Upper lobe of left lung (tissue), 6 donors: ENCODE results near the gene PAX2. TPM values are rescaled to one million over a fixed set of nuclear protein-coding genes. Genes with fewer than 3 reads are reported as not detected.

Source experiments
- ATAC-seq, 2 donors: fragments of 200-7000 bp; cut with Tn5 transposase; one replicate each; pipeline ENCODE4 v1.9.1; 2022; ENCODE audit warnings: mild to moderate bottlenecking in 2 of 2, moderate library complexity in 2 of 2; ENCODE audit not compliant: low FRiP score in 2 of 2
- DNase-seq, 2 donors: peaks; one replicate each; pipeline ENCODE4 v3.0.0-alpha.2; 2019 to 2020
- H3K27ac ChIP-seq, 4 donors: fragments of 200-600 bp; sonication (generic); one replicate each; pipeline ENCODE4 v1.5.1; 2016 to 2019
- H3K27me3 ChIP-seq, 4 donors: fragments of 200-600 bp; sonication (generic); one replicate each; pipeline ENCODE4 v1.5.1; 2017 to 2019
- H3K36me3 ChIP-seq, 4 donors: fragments of 200-600 bp; sonication (generic); one replicate each; pipeline ENCODE4 v1.5.1; 2016 to 2019
- H3K4me1 ChIP-seq, 4 donors: fragments of 200-600 bp; sonication (generic); one replicate each; pipeline ENCODE4 v1.5.1; 2018 to 2019
- H3K4me3 ChIP-seq, 4 donors: fragments of 200-600 bp; sonication (generic); one replicate each; pipeline ENCODE4 v1.5.1; 2017 to 2019; ENCODE audit warnings: mild to moderate bottlenecking in 2 of 4, moderate library complexity in 1 of 4
- H3K9me3 ChIP-seq, 4 donors: fragments of 200-600 bp; sonication (generic); one replicate each; pipeline ENCODE4 v1.5.1; 2018 to 2019
- EP300 ChIP-seq, 4 donors: sonication (generic); formaldehyde crosslinking; IDR thresholded peaks; one replicate each; pipeline ENCODE4 v1.5.1; 2017; ENCODE audit warnings: antibody characterized with exemption in 4 of 4, control low read depth in 2 of 4
- POLR2A ChIP-seq, 4 donors: fragments of 450-650 bp; IDR thresholded peaks; one replicate each; pipeline ENCODE4 v1.5.1; 2016 to 2017; ENCODE audit warnings: antibody characterized with exemption in 4 of 4, mild to moderate bottlenecking in 2 of 4
- POLR2AphosphoS5 ChIP-seq, 2 donors: sonication (generic); formaldehyde crosslinking; IDR thresholded peaks; one replicate each; pipeline ENCODE4 v1.5.1; 2017; ENCODE audit warnings: antibody characterized with exemption in 2 of 2
- WGBS, 2 donors: methylation state at CpG; one replicate each; pipeline ENCODE4 v1.1.5; 2017 to 2018; 5-methylcytosine and 5-hydroxymethylcytosine counted together
- total RNA-seq, 6 donors: library from RNA; depleted of rRNA in 4 of 6; stranded (reverse); fragments of >200 nt in 4 of 6; gene quantifications; one replicate each; pipeline versions ENCODE4 v1.1.0 to v1.2.1, GENCODE V29; 2016 to 2021
- TF ChIP-seq, protein P1 (sequence below), 6 experiments: fragments of 450-650 bp in 4 of 6; fragments of 200-600 bp in 2 of 6; sonication (generic) in 2 of 6; IDR thresholded peaks; one replicate each; pipeline ENCODE4 v1.5.1; 2016 to 2019; ENCODE audit warnings: antibody characterized with exemption in 6 of 6
- donor health status: DM: no; HTN: no; CAD: no; lungs with moderate emphysema.
- donor health status: DM: no; HTN: yes; CAD: no; lungs with severe emphysema.

Gene PAX2
- total RNA-seq, 6 donors from 2014 or later: 0.07 TPM; not detected in 5

GRCh38 chr10:100823194-100823593 lies 77.8 kb downstream of the PAX2 start:
- Histone ChIP-seq H3K36me3 (no peaks in the 10 kb centered on the region), H3K4me1 (peaks cover 19 to 25% (median 21%) of the 10 kb centered on the region in 4 donors), H3K27me3 (peaks cover 0 to 35% (median 19%) of the 10 kb centered on the region in 4 donors), H3K4me3 (no peak overlapping the region), H3K9me3 (no peaks in the 10 kb centered on the region), H3K27ac (no peak overlapping the region)
- TF ChIP-seq EP300 (IDR thresholded peaks at IDR 0.05): no peak
- TF ChIP-seq POLR2A (IDR thresholded peaks at IDR 0.05): no peak
- no peak for TF ChIP-seq POLR2AphosphoS5 (IDR thresholded peaks at IDR 0.05)
- 51 to 54% methylated on average over 3 of the region's 3 CpGs for whole genome bisulfite sequencing, 2 donors
- ATAC-seq (no peak), DNase-seq (peak in 1 of 2 donors; percentile 3)

- WGBS, 2 donors: 40% methylated on average over 2 of the region's 3 CpGs; no CpG with 5 or more reads in 1 of the 2 donors
- Histone ChIP-seq H3K27ac (no peak overlapping the region), H3K4me1 (peaks cover 36 to 42% (median 38%) of the 10 kb centered on the region in 4 donors), H3K36me3 (no peaks in the 10 kb centered on the region), H3K9me3 (no peaks in the 10 kb centered on the region), H3K4me3 (no peak overlapping the region), H3K27me3 (peaks cover 0 to 51% (median 33%) of the 10 kb centered on the region in 4 donors)
- DNase-seq (no peak), ATAC-seq (no peak)
- TF ChIP-seq POLR2A (IDR thresholded peaks at IDR 0.05) (no peak), POLR2AphosphoS5 (IDR thresholded peaks at IDR 0.05) (no peak), EP300 (IDR thresholded peaks at IDR 0.05) (no peak)
- TF ChIP-seq, protein P1, sequence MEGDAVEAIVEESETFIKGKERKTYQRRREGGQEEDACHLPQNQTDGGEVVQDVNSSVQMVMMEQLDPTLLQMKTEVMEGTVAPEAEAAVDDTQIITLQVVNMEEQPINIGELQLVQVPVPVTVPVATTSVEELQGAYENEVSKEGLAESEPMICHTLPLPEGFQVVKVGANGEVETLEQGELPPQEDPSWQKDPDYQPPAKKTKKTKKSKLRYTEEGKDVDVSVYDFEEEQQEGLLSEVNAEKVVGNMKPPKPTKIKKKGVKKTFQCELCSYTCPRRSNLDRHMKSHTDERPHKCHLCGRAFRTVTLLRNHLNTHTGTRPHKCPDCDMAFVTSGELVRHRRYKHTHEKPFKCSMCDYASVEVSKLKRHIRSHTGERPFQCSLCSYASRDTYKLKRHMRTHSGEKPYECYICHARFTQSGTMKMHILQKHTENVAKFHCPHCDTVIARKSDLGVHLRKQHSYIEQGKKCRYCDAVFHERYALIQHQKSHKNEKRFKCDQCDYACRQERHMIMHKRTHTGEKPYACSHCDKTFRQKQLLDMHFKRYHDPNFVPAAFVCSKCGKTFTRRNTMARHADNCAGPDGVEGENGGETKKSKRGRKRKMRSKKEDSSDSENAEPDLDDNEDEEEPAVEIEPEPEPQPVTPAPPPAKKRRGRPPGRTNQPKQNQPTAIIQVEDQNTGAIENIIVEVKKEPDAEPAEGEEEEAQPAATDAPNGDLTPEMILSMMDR (IDR thresholded peaks at IDR 0.05): no peak
Observed at GRCh38 chr10:100824886-100825285, 79.5 kb downstream of the PAX2 start.

- H3K36me3 ChIP-seq: no peaks in the 10 kb centered on the region
- ATAC-seq: no peak
- no peak for DNase-seq
- TF ChIP-seq, protein P1 (IDR thresholded peaks at IDR 0.05): no peak
- no peak for TF ChIP-seq POLR2AphosphoS5 (IDR thresholded peaks at IDR 0.05)
- WGBS, 2 donors: 6 to 19% methylated on average over 2 of the region's 2 CpGs
- H3K27ac ChIP-seq: no peak overlapping the region
- H3K9me3 ChIP-seq: no peaks in the 10 kb centered on the region
- no peak overlapping the region for H3K4me3 ChIP-seq
- H3K4me1 ChIP-seq: peaks cover 37 to 44% (median 38%) of the 10 kb centered on the region in 4 donors
- H3K27me3 ChIP-seq: peaks cover 0 to 57% (median 36%) of the 10 kb centered on the region in 4 donors
Observed at GRCh38 chr10:100825325-100825875, 80.0 kb downstream of the PAX2 start.

DNA sequence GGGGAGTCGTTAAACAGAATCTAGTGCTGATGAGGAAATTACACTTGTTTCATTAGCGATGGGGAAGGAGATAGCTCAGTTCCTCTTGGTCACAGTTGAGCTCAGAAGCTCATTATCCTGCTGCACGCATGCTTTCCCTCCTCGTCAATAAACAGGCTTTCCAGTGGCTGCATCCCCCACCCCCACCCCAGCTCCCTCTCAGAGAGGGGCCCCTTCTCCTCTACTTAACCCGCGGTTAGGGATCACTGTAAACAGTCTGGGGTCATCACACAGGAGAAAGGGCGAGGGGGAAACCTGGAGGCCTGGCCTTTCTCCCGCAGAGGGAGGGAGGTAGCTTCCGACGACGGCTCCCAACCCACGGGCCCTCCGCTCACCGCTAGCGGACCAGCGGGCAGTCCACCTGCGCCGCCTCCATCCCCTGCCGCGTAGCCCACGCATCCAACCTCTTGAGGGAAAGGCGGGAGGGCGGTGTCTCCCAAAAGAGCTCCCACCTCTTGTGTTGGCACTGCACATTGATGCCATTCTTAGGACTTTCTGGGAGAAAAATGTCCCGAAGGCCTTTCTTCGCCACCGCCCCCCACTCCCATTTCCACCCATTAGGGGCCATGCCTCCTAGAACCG lies 80.8 kb downstream of the PAX2 start:
- no peak for DNase-seq
- 0 to 4% methylated on average over 5 to 26 of the region's 27 CpGs for WGBS, 2 donors
- Histone ChIP-seq H3K9me3 (no peaks in the 10 kb centered on the region), H3K4me3 (peak overlapping the region in 3 of 4 donors; percentile 27 to 50 (median 40)), H3K27ac (no peak overlapping the region), H3K4me1 (peaks cover 37 to 44% (median 38%) of the 10 kb centered on the region in 4 donors), H3K27me3 (peaks cover 0 to 61% (median 37%) of the 10 kb centered on the region in 4 donors), H3K36me3 (no peaks in the 10 kb centered on the region)
- TF ChIP-seq POLR2A (IDR thresholded peaks at IDR 0.05) (no peak), EP300 (IDR thresholded peaks at IDR 0.05) (no peak), POLR2AphosphoS5 (IDR thresholded peaks at IDR 0.05) (no peak)
- TF ChIP-seq, protein P1 (IDR thresholded peaks at IDR 0.05): no peak
- ATAC-seq: no peak

DNA sequence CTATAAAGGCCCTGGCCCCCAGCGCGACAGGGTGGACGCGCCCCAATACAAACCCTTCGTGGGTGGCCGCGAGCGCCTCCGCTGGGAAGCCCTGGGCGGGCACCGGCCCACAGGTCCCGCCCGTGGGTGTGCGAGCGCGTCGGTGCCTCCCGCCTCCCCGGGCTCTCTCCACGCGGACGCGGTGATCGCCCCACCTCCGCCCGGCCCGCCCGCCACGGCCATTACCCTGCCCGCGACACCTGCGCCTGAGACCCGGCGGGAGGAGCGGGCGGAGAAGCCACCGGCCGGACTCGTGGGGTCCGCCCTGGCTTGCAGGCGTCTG lies 81.2 kb downstream of the PAX2 start:
- H3K36me3 ChIP-seq: no peaks in the 10 kb centered on the region
- 0% methylated on average over 2 of the region's 41 CpGs for WGBS, 2 donors
- H3K4me3 ChIP-seq: peak overlapping the region in 3 of 4 donors; percentile 27 to 50 (median 40)
- no peak overlapping the region for H3K27ac ChIP-seq
- ATAC-seq (peak in 1 of 2 donors; percentile 10), DNase-seq (peak in 1 of 2 donors; percentile 88)
- H3K27me3 ChIP-seq: peaks cover 0 to 61% (median 37%) of the 10 kb centered on the region in 4 donors
- no peak for TF ChIP-seq EP300 (IDR thresholded peaks at IDR 0.05)
- TF ChIP-seq, protein P1 (IDR thresholded peaks at IDR 0.05): no peak
- no peak for TF ChIP-seq POLR2AphosphoS5 (IDR thresholded peaks at IDR 0.05)
- no peaks in the 10 kb centered on the region for H3K9me3 ChIP-seq
- peaks cover 37 to 44% (median 38%) of the 10 kb centered on the region in 4 donors for H3K4me1 ChIP-seq
